CD4-positive, alpha-beta T cell treated with Interleukin-4 for 4 hours (primary cell): ENCODE data around the gene HHATL.
"Not testable (repeated sequence)": the region's sequence is repeated elsewhere in the genome, so short reads cannot be mapped to it uniquely, and the experiment has no call there.

Source experiments
- DNase-seq: peaks from one replicate; pipeline ENCODE4 v3.0.0-alpha.2; 2020

HHATL gene

GRCh38 chr3:42733501-42734262, 31.1 kb upstream of the HHATL start:
- no peak for DNase-seq

- no peak for DNase-seq
Measured at GRCh38 chr3:42732829-42733459, 30.3 kb upstream of the HHATL start.

GRCh38 chr3:42732196-42732828, 29.7 kb upstream of the HHATL start:
- no peak for DNase-seq

- DNase-seq: no peak
Measured at GRCh38 chr3:42731476-42732195, 29.0 kb upstream of the HHATL start.

- DNase-seq: no peak
Measured at GRCh38 chr3:42730706-42731420, 28.3 kb upstream of the HHATL start.

- no peak for DNase-seq
Measured at GRCh38 chr3:42730294-42730693, 27.7 kb upstream of the HHATL start.

- no peak for DNase-seq
Measured at GRCh38 chr3:42729404-42730145, 27.0 kb upstream of the HHATL start.

- DNase-seq: no peak
Measured at GRCh38 chr3:42728668-42729364, 26.2 kb upstream of the HHATL start.

GRCh38 chr3:42728056-42728455, 25.5 kb upstream of the HHATL start:
- no peak for DNase-seq

GRCh38 chr3:42725454-42725853, 22.9 kb upstream of the HHATL start:
- no peak for DNase-seq

- no peak for DNase-seq
Measured at GRCh38 chr3:42723219-42723618, 20.6 kb upstream of the HHATL start.

GRCh38 chr3:42722442-42722841, 19.8 kb upstream of the HHATL start:
- DNase-seq: not testable (repeated sequence)

GRCh38 chr3:42721690-42722089, 19.1 kb upstream of the HHATL start:
- no peak for DNase-seq

GRCh38 chr3:42720126-42720525, 17.5 kb upstream of the HHATL start:
- no peak for DNase-seq

- no peak for DNase-seq
Measured at GRCh38 chr3:42719002-42719401, 16.4 kb upstream of the HHATL start.

- no peak for DNase-seq
Measured at GRCh38 chr3:42718338-42718737, 15.7 kb upstream of the HHATL start.

GRCh38 chr3:42717306-42717705, 14.7 kb upstream of the HHATL start:
- no peak for DNase-seq

GRCh38 chr3:42714171-42714852, 11.7 kb upstream of the HHATL start:
- DNase-seq: no peak

GRCh38 chr3:42713747-42714146, 11.1 kb upstream of the HHATL start:
- no peak for DNase-seq

GRCh38 chr3:42712688-42713372, 10.2 kb upstream of the HHATL start:
- DNase-seq: no peak
